Mesothelial cell of epicardium (in vitro differentiated cells): Measurements from ENCODE around the gene GUCY2C. TPM values are rescaled to one million over a fixed set of nuclear protein-coding genes. Genes with fewer than 3 reads are reported as not detected.
"Not testable (repeated sequence)": the region's sequence is repeated elsewhere in the genome, so short reads cannot be mapped to it uniquely, and the experiment has no call there.

Source experiments
- DNase-seq, 2 experiments: peaks; one replicate each; pipeline ENCODE4 v3.0.0; 2021; ENCODE audit warnings: low spot score in 2 of 2; ENCODE audit not compliant: unreplicated experiment in 2 of 2
- H3K27ac Mint-ChIP-seq: 2 replicates; pipeline ENCODE4 v1.8.0; 2021; ENCODE audit warnings: mixed read lengths
- H3K27me3 Mint-ChIP-seq: 2 replicates; pipeline ENCODE4 v1.8.0; 2021; ENCODE audit warnings: low read depth, mixed read lengths
- H3K36me3 Mint-ChIP-seq: 2 replicates; pipeline ENCODE4 v1.8.0; 2021; ENCODE audit warnings: mixed read lengths
- H3K4me1 Mint-ChIP-seq: 2 replicates; pipeline ENCODE4 v1.8.0; 2021; ENCODE audit warnings: mixed read lengths
- H3K4me3 Mint-ChIP-seq: 2 replicates; pipeline ENCODE4 v1.8.0; 2021; ENCODE audit warnings: mild to moderate bottlenecking, moderate library complexity, mixed read lengths
- H3K9me3 Mint-ChIP-seq: 2 replicates; pipeline ENCODE4 v1.8.0; 2021; ENCODE audit warnings: mixed read lengths
- CTCF ChIP-seq: fragments of 200-600 bp; sonication (generic); IDR thresholded peaks from one replicate; pipeline ENCODE4 v1.5.0; 2021; ENCODE audit warnings: antibody characterized with exemption; ENCODE audit not compliant: unreplicated experiment
- total RNA-seq: library from RNA; stranded (reverse); gene quantifications from 3 replicates; pipeline ENCODE4 v1.2.1, GENCODE V29; 2021

Gene GUCY2C
- total RNA-seq: 0.07 to 0.09 TPM (median 0.09 TPM) in 3 replicates

- no peaks in the 10 kb centered on the region for H3K36me3 Mint-ChIP-seq
- H3K9me3 Mint-ChIP-seq: peaks cover 5% of the 10 kb centered on the region
- H3K27me3 Mint-ChIP-seq: no peaks in the 10 kb centered on the region
- TF ChIP-seq CTCF: no peak
- H3K4me1 Mint-ChIP-seq: no peaks in the 10 kb centered on the region
- H3K27ac Mint-ChIP-seq: no peak within 1 kb of the TSS
- DNase-seq: no peak
- H3K4me3 Mint-ChIP-seq: no peak within 1 kb of the TSS
These were observed at the start of gene GUCY2C for GRCh38 chr12:14696265-14696741. Gene GUCY2C, minus strand, starts transcription at chr12:14696599. Its CDS starts 151 bp downstream, at chr12:14696448.

GRCh38 chr12:14743061-14743460, 46.7 kb upstream of the GUCY2C start:
- Mint-ChIP-seq H3K27ac (no peak overlapping the region), H3K9me3 (peaks cover 47% of the 10 kb centered on the region), H3K36me3 (peaks cover 41% of the 10 kb centered on the region), H3K4me3 (no peak overlapping the region), H3K27me3 (no peaks in the 10 kb centered on the region), H3K4me1 (peaks cover 3% of the 10 kb centered on the region)
- DNase-seq: no peak
- no peak for TF ChIP-seq CTCF

GRCh38 chr12:14741942-14742341, 45.5 kb upstream of the GUCY2C start:
- TF ChIP-seq CTCF: no peak
- Mint-ChIP-seq H3K36me3 (peaks cover 36% of the 10 kb centered on the region), H3K27me3 (no peaks in the 10 kb centered on the region), H3K27ac (no peak overlapping the region), H3K9me3 (peaks cover 42% of the 10 kb centered on the region), H3K4me3 (no peak overlapping the region), H3K4me1 (peaks cover 3% of the 10 kb centered on the region)
- no peak for DNase-seq

- no peaks in the 10 kb centered on the region for H3K27me3 Mint-ChIP-seq
- H3K27ac Mint-ChIP-seq: no peak overlapping the region
- H3K9me3 Mint-ChIP-seq: peaks cover 41% of the 10 kb centered on the region
- TF ChIP-seq CTCF: no peak
- H3K4me3 Mint-ChIP-seq: no peak overlapping the region
- H3K4me1 Mint-ChIP-seq: peaks cover 3% of the 10 kb centered on the region
- peaks cover 32% of the 10 kb centered on the region for H3K36me3 Mint-ChIP-seq
- DNase-seq: no peak
These were observed 44.8 kb upstream of the GUCY2C start for GRCh38 chr12:14741153-14741552.

- H3K27me3 Mint-ChIP-seq: not testable (repeated sequence)
These were observed 40.0 kb upstream of the GUCY2C start for GRCh38 chr12:14736441-14736840.

GRCh38 chr12:14731821-14732220, 35.4 kb upstream of the GUCY2C start:
- no peak for DNase-seq
- peaks cover 7% of the 10 kb centered on the region for H3K36me3 Mint-ChIP-seq
- H3K27me3 Mint-ChIP-seq: no peaks in the 10 kb centered on the region
- H3K27ac Mint-ChIP-seq: no peak overlapping the region
- TF ChIP-seq CTCF: no peak
- no peak overlapping the region for H3K4me3 Mint-ChIP-seq
- no peaks in the 10 kb centered on the region for H3K4me1 Mint-ChIP-seq
- peaks cover 31% of the 10 kb centered on the region for H3K9me3 Mint-ChIP-seq

More at GRCh38 chr12:14736441-14736840, 40.0 kb upstream of the GUCY2C start:
- H3K27ac Mint-ChIP-seq, H3K4me3 Mint-ChIP-seq, H3K36me3 Mint-ChIP-seq, H3K9me3 Mint-ChIP-seq, DNase-seq, H3K4me1 Mint-ChIP-seq: not testable (repeated sequence)
